ENCODE data around the gene SH3TC1. TPM values are rescaled to one million over a fixed set of nuclear protein-coding genes. Genes with fewer than 3 reads are reported as not detected.
A peak's percentile ranks its signal among the peaks of the same experiment; 100 is the strongest.

The SH3TC1 gene
- total RNA-seq, 2 experiments from 2014 or later, result 119 to 127 TPM

DNA sequence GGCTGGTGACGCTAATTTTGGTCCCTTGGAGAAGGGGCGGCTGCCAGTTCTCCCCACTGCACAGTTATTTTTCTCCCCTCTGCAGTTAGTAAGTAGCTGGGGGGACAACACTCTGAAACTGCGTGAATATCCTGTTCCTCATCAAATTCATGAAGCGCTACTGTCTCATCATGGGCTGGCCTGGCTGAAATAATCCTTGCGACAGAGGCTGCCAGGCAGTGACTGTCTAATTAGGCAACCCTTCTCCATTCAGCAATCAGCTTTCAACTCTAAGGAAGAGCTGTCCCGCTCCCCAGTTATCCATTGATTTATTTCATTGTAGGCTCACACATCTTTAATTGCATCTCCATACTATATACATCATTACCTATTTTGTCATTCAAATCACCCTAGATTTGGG, 8.2 kb downstream of the SH3TC1 start:
- no peaks in the 10 kb centered on the region for H3K9me3 Mint-ChIP-seq
- DNase-seq, result peak in 1 of 14 experiments; percentile 35
- H3K27me3 Mint-ChIP-seq, result no peaks in the 10 kb centered on the region
- peak overlapping the region; percentile 15 for H3K4me3 Mint-ChIP-seq
- Histone ChIP-seq H3K27ac (ENCODE audit: low read depth in 1 of 2, low read length in 2 of 2) (no peak overlapping the region), H3K9me3 (ENCODE audit: control insufficient read depth in 1 of 2, insufficient read depth in 1 of 2, low read length in 2 of 2) (no peaks in the 10 kb centered on the region), H3K4me3 (ENCODE audit: low read length) (no peak overlapping the region), H3K27me3 (ENCODE audit: control insufficient read depth in 1 of 2, insufficient read depth in 2 of 2, low read length in 2 of 2) (no peaks in the 10 kb centered on the region), H3K36me3 (ENCODE audit: insufficient read depth, low read length) (peaks cover 23% of the 10 kb centered on the region), H3K4me1 (ENCODE audit: insufficient read depth, low read length) (peaks cover 18% of the 10 kb centered on the region)
- ChIA-PET CTCF (no interaction called here), POLR2A (no interaction called here)
- ATAC-seq (ENCODE audit: poor library complexity), result no peak
- H3K27ac Mint-ChIP-seq, result peak overlapping the region; percentile 31
- intact Hi-C loops (cut with DNase I, micrococcal nuclease), result no loop called here
- TF ChIP-seq, protein P1, sequence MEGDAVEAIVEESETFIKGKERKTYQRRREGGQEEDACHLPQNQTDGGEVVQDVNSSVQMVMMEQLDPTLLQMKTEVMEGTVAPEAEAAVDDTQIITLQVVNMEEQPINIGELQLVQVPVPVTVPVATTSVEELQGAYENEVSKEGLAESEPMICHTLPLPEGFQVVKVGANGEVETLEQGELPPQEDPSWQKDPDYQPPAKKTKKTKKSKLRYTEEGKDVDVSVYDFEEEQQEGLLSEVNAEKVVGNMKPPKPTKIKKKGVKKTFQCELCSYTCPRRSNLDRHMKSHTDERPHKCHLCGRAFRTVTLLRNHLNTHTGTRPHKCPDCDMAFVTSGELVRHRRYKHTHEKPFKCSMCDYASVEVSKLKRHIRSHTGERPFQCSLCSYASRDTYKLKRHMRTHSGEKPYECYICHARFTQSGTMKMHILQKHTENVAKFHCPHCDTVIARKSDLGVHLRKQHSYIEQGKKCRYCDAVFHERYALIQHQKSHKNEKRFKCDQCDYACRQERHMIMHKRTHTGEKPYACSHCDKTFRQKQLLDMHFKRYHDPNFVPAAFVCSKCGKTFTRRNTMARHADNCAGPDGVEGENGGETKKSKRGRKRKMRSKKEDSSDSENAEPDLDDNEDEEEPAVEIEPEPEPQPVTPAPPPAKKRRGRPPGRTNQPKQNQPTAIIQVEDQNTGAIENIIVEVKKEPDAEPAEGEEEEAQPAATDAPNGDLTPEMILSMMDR (IDR thresholded peaks at IDR 0.05), result no peak
- H3K4me1 Mint-ChIP-seq (ENCODE audit: low read depth), result peaks cover 18% of the 10 kb centered on the region
- peaks cover 9% of the 10 kb centered on the region for H3K36me3 Mint-ChIP-seq (ENCODE audit: low read depth)

DNA sequence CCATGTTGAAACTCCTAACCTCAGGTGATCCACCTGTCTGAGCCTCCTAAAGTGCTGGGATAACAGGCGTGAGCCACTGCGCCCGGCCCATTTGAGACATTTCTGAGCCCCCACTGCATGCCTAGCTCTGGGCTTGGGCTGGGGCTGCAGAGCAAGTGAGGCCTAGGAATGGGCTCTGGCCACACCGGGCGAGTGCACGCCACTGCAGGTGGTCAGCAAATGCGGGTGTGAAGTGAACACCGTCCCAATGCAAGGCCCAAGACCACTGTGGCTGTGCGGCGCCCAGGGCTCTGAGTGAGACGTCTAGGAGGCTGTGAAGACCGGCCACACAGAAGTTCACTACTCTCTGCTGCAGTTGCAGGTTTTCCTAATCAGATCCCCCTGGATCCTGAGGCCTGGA, 9.5 kb downstream of the SH3TC1 start:
- no peaks in the 10 kb centered on the region for H3K9me3 Mint-ChIP-seq
- no peaks in the 10 kb centered on the region for H3K27me3 ChIP-seq (ENCODE audit: control insufficient read depth in 1 of 2, insufficient read depth in 2 of 2, low read length in 2 of 2)
- H3K36me3 Mint-ChIP-seq (ENCODE audit: low read depth), result peaks cover 13% of the 10 kb centered on the region
- no peak for ATAC-seq (ENCODE audit: poor library complexity)
- no peak overlapping the region for H3K4me3 Mint-ChIP-seq
- no peak overlapping the region for H3K4me3 ChIP-seq (ENCODE audit: low read length)
- H3K27ac ChIP-seq (ENCODE audit: low read depth in 1 of 2, low read length in 2 of 2), result no peak overlapping the region
- DNase-seq, result no peak
- H3K27me3 Mint-ChIP-seq, result no peaks in the 10 kb centered on the region
- no peak overlapping the region for H3K27ac Mint-ChIP-seq
- H3K4me1 Mint-ChIP-seq (ENCODE audit: low read depth), result peaks cover 18% of the 10 kb centered on the region
- ChIA-PET CTCF (interaction anchor here (0.7 kb wide), 1 partner anchor 32 kb away, joined by 3 read pairs; no protein-coding TSS in a partner anchor), POLR2A (no interaction called here)
- H3K4me1 ChIP-seq (ENCODE audit: insufficient read depth, low read length), result peaks cover 9% of the 10 kb centered on the region
- TF ChIP-seq, protein P1 (IDR thresholded peaks at IDR 0.05), result no peak
- peaks cover 33% of the 10 kb centered on the region for H3K36me3 ChIP-seq (ENCODE audit: insufficient read depth, low read length)
- intact Hi-C loops (cut with DNase I, micrococcal nuclease), result no loop called here
- H3K9me3 ChIP-seq (ENCODE audit: control insufficient read depth in 1 of 2, insufficient read depth in 1 of 2, low read length in 2 of 2), result no peaks in the 10 kb centered on the region

DNA sequence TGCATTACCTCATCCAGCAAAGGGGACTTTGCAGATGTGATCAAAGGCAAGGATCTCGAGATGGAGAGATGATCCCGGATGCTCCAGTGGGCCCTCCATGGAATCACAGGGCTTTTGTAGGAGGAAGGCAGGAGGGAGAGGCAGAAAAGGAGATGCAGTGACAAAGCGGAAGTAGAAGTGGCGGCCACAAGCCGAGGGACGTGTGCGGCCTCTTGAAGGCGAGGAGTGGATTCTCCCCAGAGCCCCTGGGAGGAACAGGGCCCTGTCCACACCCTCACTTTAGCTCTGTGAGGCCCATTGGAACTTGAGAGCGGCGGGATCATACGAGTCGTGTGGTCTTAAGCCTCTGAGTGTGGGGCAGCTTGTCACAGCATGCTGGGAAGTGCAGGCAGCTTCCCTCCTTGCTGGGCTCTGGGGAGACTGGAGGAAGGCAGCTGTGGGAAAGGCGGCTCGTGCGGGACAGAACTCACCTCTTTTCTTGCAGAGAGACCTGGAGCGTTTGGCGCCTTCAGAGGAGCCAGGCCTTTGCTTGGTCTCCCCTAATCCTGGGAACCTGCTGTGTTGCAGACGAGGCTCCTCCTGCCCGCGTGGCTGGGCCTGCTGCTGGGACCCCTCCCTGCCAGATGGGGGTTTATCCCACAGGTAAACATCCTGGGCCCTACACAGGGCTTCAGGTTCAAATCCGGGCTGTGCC, 10.2 kb downstream of the SH3TC1 start:
- ATAC-seq (ENCODE audit: poor library complexity) (no peak), DNase-seq (no peak)
- Mint-ChIP-seq H3K36me3 (ENCODE audit: low read depth) (peaks cover 20% of the 10 kb centered on the region), H3K4me3 (no peak overlapping the region), H3K27ac (no peak overlapping the region), H3K9me3 (no peaks in the 10 kb centered on the region), H3K27me3 (no peaks in the 10 kb centered on the region), H3K4me1 (ENCODE audit: low read depth) (peaks cover 18% of the 10 kb centered on the region)
- Histone ChIP-seq H3K27ac (ENCODE audit: low read depth in 1 of 2, low read length in 2 of 2) (no peak overlapping the region), H3K4me1 (ENCODE audit: insufficient read depth, low read length) (peaks cover 9% of the 10 kb centered on the region), H3K27me3 (ENCODE audit: control insufficient read depth in 1 of 2, insufficient read depth in 2 of 2, low read length in 2 of 2) (no peaks in the 10 kb centered on the region), H3K4me3 (ENCODE audit: low read length) (no peak overlapping the region), H3K36me3 (ENCODE audit: insufficient read depth, low read length) (peaks cover 39% of the 10 kb centered on the region), H3K9me3 (ENCODE audit: control insufficient read depth in 1 of 2, insufficient read depth in 1 of 2, low read length in 2 of 2) (no peaks in the 10 kb centered on the region)
- ChIA-PET CTCF (no interaction called here), POLR2A (no interaction called here)
- intact Hi-C loops (cut with DNase I, micrococcal nuclease), result no loop called here
- TF ChIP-seq, protein P1 (IDR thresholded peaks at IDR 0.05), result no peak

All from CD4-positive, alpha-beta T cell (primary cell).